Measurements from ENCODE around the gene KDM2B. TPM values are rescaled to one million over a fixed set of nuclear protein-coding genes. Genes with fewer than 3 reads are reported as not detected.

The KDM2B gene
- polyA plus RNA-seq, 3 donors = 9.7 to 68.1 (median 9.7) TPM

GRCh38 chr12:121405211-121405610 is 175.6 kb downstream of the KDM2B start:
- Mint-ChIP-seq H3K27ac (peak overlapping the region in 4 of 7 donors; percentile 12 to 49 (median 46)), H3K4me3 (no peak overlapping the region), H3K27me3 (ENCODE audit: low read depth in 3 of 3) (no peaks in the 10 kb centered on the region), H3K4me1 (peaks cover 19% of the 10 kb centered on the region), H3K9me3 (peaks cover 0 to 2% (median 0%) of the 10 kb centered on the region in 7 donors), H3K36me3 (peaks cover 47 to 64% of the 10 kb centered on the region in 2 donors)
- intact Hi-C loops (cut with micrococcal nuclease) = no loop called here
- Histone ChIP-seq H3K4me3 (replicated peaks in 1 of 3; ENCODE audit: low read depth in 2 of 3, low read length in 3 of 3) (no peak overlapping the region), H2AFZ (ENCODE audit: insufficient read depth, low read depth, low read length, poor library complexity, severe bottlenecking) (no peak overlapping the region), H3K9ac (ENCODE audit: insufficient read depth, low read length, poor library complexity, severe bottlenecking) (no peak overlapping the region), H3K4me1 (ENCODE audit: control insufficient read depth in 1 of 2, insufficient read depth in 2 of 2, low read length in 2 of 2) (peaks cover 12 to 19% of the 10 kb centered on the region in 2 donors), H3K27ac (ENCODE audit: low read depth in 1 of 2, low read length in 2 of 2) (no peak overlapping the region), H3K9me3 (replicated peaks in 1 of 2; ENCODE audit: control insufficient read depth in 1 of 2, insufficient read depth in 1 of 2, low read length in 2 of 2) (no peaks in the 10 kb centered on the region), H3K79me2 (ENCODE audit: insufficient read depth, low read length) (peaks cover 96% of the 10 kb centered on the region), H3K27me3 (ENCODE audit: control insufficient read depth in 2 of 2, insufficient read depth in 2 of 2, low read length in 2 of 2) (no peaks in the 10 kb centered on the region), H3K4me2 (replicated peaks; ENCODE audit: extremely low read depth, low read length, poor library complexity, severe bottlenecking) (no peak overlapping the region), H4K20me1 (ENCODE audit: insufficient read depth, low read length) (peaks cover 67% of the 10 kb centered on the region), H3K36me3 (replicated peaks in 1 of 2; ENCODE audit: control insufficient read depth in 1 of 2, insufficient read depth in 2 of 2, low read length in 2 of 2) (peaks cover 26 to 64% of the 10 kb centered on the region in 2 donors)
- TF ChIP-seq, protein P1, sequence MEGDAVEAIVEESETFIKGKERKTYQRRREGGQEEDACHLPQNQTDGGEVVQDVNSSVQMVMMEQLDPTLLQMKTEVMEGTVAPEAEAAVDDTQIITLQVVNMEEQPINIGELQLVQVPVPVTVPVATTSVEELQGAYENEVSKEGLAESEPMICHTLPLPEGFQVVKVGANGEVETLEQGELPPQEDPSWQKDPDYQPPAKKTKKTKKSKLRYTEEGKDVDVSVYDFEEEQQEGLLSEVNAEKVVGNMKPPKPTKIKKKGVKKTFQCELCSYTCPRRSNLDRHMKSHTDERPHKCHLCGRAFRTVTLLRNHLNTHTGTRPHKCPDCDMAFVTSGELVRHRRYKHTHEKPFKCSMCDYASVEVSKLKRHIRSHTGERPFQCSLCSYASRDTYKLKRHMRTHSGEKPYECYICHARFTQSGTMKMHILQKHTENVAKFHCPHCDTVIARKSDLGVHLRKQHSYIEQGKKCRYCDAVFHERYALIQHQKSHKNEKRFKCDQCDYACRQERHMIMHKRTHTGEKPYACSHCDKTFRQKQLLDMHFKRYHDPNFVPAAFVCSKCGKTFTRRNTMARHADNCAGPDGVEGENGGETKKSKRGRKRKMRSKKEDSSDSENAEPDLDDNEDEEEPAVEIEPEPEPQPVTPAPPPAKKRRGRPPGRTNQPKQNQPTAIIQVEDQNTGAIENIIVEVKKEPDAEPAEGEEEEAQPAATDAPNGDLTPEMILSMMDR (IDR thresholded peaks at IDR 0.05) = no peak
- no CpG with 5 or more reads among the region's 2 CpGs for WGBS (ENCODE audit: insufficient coverage)
- no peak for DNase-seq

DNA sequence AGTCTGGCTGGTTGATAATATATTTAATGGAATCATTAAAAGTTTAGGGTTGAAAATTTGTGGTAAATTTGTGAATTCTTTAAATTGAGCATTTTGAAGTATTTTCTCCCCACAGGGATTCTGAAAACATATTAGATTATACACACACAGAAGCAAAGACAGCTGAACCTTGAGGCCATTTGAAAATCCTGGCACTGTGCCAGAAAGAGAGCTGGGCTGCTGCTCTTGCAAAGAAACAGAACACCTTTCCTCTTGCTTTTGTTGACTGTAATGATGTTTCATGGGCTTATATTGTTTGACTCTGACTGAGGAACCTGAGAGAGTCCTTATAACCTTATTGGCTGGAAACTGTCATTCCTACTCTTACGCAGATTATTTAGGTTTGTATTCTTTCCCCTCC is 176.1 kb downstream of the KDM2B start:
- Histone ChIP-seq H3K36me3 (replicated peaks in 1 of 2; ENCODE audit: control insufficient read depth in 1 of 2, insufficient read depth in 2 of 2, low read length in 2 of 2) (peaks cover 26 to 64% of the 10 kb centered on the region in 2 donors), H4K20me1 (ENCODE audit: insufficient read depth, low read length) (peaks cover 64% of the 10 kb centered on the region), H3K4me3 (replicated peaks in 1 of 3; ENCODE audit: low read depth in 2 of 3, low read length in 3 of 3) (no peak overlapping the region), H3K27me3 (ENCODE audit: control insufficient read depth in 2 of 2, insufficient read depth in 2 of 2, low read length in 2 of 2) (no peaks in the 10 kb centered on the region), H3K27ac (ENCODE audit: low read depth in 1 of 2, low read length in 2 of 2) (no peak overlapping the region), H3K9ac (ENCODE audit: insufficient read depth, low read length, poor library complexity, severe bottlenecking) (no peak overlapping the region), H2AFZ (ENCODE audit: insufficient read depth, low read depth, low read length, poor library complexity, severe bottlenecking) (no peak overlapping the region), H3K9me3 (replicated peaks in 1 of 2; ENCODE audit: control insufficient read depth in 1 of 2, insufficient read depth in 1 of 2, low read length in 2 of 2) (no peaks in the 10 kb centered on the region), H3K4me2 (replicated peaks; ENCODE audit: extremely low read depth, low read length, poor library complexity, severe bottlenecking) (no peak overlapping the region), H3K4me1 (ENCODE audit: control insufficient read depth in 1 of 2, insufficient read depth in 2 of 2, low read length in 2 of 2) (peaks cover 12 to 19% of the 10 kb centered on the region in 2 donors), H3K79me2 (ENCODE audit: insufficient read depth, low read length) (peaks cover 94% of the 10 kb centered on the region)
- peaks cover 0 to 2% (median 0%) of the 10 kb centered on the region in 7 donors for H3K9me3 Mint-ChIP-seq
- peaks cover 47 to 61% of the 10 kb centered on the region in 2 donors for H3K36me3 Mint-ChIP-seq
- H3K27ac Mint-ChIP-seq = peak overlapping the region in 3 of 7 donors; percentile 46 to 49 (median 46)
- TF ChIP-seq, protein P1 (IDR thresholded peaks at IDR 0.05) = no peak
- H3K27me3 Mint-ChIP-seq (ENCODE audit: low read depth in 3 of 3) = peaks cover 0 to 1% (median 0%) of the 10 kb centered on the region in 3 donors
- DNase-seq = no peak
- WGBS (ENCODE audit: insufficient coverage) = no CpG with 5 or more reads among the region's 1 CpG
- H3K4me3 Mint-ChIP-seq = no peak overlapping the region
- H3K4me1 Mint-ChIP-seq = peaks cover 19% of the 10 kb centered on the region
- intact Hi-C loops (cut with micrococcal nuclease) = no loop called here

All from CD14-positive monocyte (primary cell).